ENCODE results near the gene TNFSF12. TPM values are rescaled to one million over a fixed set of nuclear protein-coding genes. Genes with fewer than 3 reads are reported as not detected.

TNFSF12 gene
- total and polyA plus RNA-seq, 9 of the 15 experiments (the other 6 are each of a cell fraction or from before 2014, with no cell fraction given) = 0.03 to 0.95 (median 0.19) TPM; not detected in 3

DNA sequence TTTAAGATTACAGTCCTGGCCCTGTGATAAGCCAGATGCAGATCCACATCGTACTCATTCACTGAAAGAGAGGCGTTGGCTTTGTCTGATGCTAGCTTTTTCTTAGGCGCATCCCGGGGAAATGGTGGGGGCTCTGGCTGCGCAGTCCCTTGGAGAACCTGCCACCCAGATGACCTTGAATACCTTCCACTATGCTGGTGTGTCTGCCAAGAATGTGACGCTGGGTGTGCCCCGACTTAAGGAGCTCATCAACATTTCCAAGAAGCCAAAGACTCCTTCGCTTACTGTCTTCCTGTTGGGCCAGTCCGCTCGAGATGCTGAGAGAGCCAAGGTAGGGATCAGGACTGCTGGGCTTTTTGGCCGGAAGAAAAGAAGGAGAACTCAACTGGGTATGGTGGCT lies 40.7 kb upstream of the TNFSF12 start (continued):
- TF ChIP-seq, protein P1, sequence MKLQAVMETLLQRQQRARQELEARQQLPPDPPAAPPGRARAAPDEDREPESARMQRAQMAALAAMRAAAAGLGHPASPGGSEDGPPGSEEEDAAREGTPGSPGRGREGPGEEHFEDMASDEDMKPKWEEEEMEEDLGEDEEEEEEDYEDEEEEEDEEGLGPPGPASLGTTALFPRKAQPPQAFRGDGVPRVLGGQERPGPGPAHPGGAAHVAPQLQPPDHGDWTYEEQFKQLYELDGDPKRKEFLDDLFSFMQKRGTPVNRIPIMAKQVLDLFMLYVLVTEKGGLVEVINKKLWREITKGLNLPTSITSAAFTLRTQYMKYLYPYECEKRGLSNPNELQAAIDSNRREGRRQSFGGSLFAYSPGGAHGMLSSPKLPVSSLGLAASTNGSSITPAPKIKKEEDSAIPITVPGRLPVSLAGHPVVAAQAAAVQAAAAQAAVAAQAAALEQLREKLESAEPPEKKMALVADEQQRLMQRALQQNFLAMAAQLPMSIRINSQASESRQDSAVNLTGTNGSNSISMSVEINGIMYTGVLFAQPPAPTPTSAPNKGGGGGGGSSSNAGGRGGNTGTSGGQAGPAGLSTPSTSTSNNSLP (IDR thresholded peaks at IDR 0.05; ENCODE audit: borderline replicate concordance, low read depth, low read length) = no peak
- TF ChIP-seq NFE2 (IDR thresholded peaks at IDR 0.05; ENCODE audit: low read depth) = no peak
- no peak for TF ChIP-seq MYNN (IDR thresholded peaks at IDR 0.05)
- no peak for TF ChIP-seq MYNN (CRISPR knock-in tag; IDR thresholded peaks at IDR 0.05)
- TF ChIP-seq BRD4 (IDR thresholded peaks at IDR 0.05) = no peak
- no peak for TF ChIP-seq NR3C1 (CRISPR knock-in tag; IDR thresholded peaks at IDR 0.05)
- TF ChIP-seq POLR3G (IDR thresholded peaks at IDR 0.05; ENCODE audit: extremely low read depth, insufficient read length, insufficient replicate concordance) = no peak
- TF ChIP-seq KLF13 (tag; IDR thresholded peaks at IDR 0.05; ENCODE audit: borderline replicate concordance, low read depth) = no peak
- no peak for TF ChIP-seq ZNF197 (CRISPR knock-in tag; IDR thresholded peaks at IDR 0.05; ENCODE audit: low read depth)
- TF ChIP-seq SRSF9 (IDR thresholded peaks at IDR 0.05; ENCODE audit: borderline replicate concordance, low read depth, low read length) = no peak
- TF ChIP-seq YY1 (IDR thresholded peaks at IDR 0.05; ENCODE audit: borderline replicate concordance in 1 of 3, control insufficient read depth in 1 of 3, extremely low read depth in 1 of 3, insufficient read depth in 3 of 3, insufficient read length in 1 of 3, insufficient replicate concordance in 2 of 3, low read depth in 1 of 3, low read length in 2 of 3) = no peak
- TF ChIP-seq TRIM24 (IDR thresholded peaks at IDR 0.05) = no peak
